IPS-15b (cell line): ENCODE measurements around the gene NAT14.

Experiments used
- H3K27me3 ChIP-seq: one replicate; pipeline ENCODE4 v1.6.1; 2013; ENCODE audit warnings: low read length; ENCODE audit not compliant: control insufficient read depth, insufficient read depth
- H3K36me3 ChIP-seq: one replicate; pipeline ENCODE4 v1.6.1; 2013; ENCODE audit warnings: low read length; ENCODE audit not compliant: control insufficient read depth, insufficient read depth
- H3K4me1 ChIP-seq: one replicate; pipeline ENCODE4 v1.6.1; 2013; ENCODE audit warnings: mild to moderate bottlenecking, low read length; ENCODE audit not compliant: control insufficient read depth, insufficient read depth
- H3K4me3 ChIP-seq: one replicate; pipeline ENCODE4 v1.5.1; 2013; ENCODE audit warnings: low read depth, low read length
- H3K9ac ChIP-seq: one replicate; pipeline ENCODE4 v1.6.1; 2013; ENCODE audit warnings: low read depth, mild to moderate bottlenecking, low read length
- H3K9me3 ChIP-seq: one replicate; pipeline ENCODE4 v1.6.1; 2013; ENCODE audit warnings: mild to moderate bottlenecking, low read length; ENCODE audit not compliant: control insufficient read depth, insufficient read depth

Gene NAT14, protein sequence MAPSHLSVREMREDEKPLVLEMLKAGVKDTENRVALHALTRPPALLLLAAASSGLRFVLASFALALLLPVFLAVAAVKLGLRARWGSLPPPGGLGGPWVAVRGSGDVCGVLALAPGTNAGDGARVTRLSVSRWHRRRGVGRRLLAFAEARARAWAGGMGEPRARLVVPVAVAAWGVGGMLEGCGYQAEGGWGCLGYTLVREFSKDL

DNA sequence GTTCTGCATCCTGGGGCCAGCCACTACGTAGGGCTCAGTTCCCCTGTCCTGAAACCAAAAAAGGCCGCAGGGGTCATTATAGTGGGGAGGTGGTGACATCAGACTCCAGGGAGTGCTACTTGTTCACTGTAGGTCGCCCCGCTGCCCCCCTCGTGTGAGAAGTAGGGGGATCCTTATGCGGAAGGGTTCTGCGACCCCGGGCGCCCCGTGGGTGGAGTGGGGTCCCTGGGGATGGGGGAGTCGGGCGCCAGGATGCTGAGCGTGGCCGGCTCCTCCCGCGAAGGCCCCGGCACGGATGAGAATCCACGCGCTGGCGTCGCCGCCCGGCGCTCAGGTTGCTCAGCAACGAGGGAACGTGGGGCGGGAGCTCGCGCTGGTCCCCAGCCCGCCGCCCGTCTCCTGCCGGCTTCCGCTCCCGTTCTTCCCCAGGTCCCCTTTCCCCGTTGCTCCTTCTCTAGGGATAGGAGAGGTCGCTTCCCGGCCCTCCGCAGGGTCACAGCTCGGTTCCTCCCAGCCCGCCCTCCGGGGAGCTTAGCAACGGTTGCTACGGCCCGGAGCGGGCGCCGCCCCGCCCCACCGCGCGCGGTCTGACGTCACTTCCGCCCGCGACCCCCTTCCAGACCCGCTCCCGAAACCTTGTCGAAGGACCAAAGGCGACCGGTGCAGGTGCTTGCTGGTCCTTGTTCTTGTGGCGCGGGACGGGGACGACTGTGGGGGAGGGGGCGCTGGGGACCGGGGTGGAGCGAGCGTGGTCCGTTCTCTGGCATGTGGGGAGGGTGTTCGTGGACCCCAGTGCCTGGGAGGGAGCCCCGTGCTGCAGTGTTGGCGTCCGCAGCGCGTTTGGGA, at the start of gene NAT14:
TSS of gene NAT14 (plus strand) at position 596 of the 846 bp plus-strand sequence. CDS start 521 bp downstream, outside the sequence.
- Histone ChIP-seq H3K9ac (peak within 1 kb of the TSS; percentile 65), H3K9me3 (no peaks in the 10 kb centered on the region), H3K4me1 (peaks cover 19% of the 10 kb centered on the region), H3K27me3 (no peaks in the 10 kb centered on the region), H3K4me3 (peak within 1 kb of the TSS; percentile 75), H3K36me3 (peaks cover 8% of the 10 kb centered on the region)

DNA sequence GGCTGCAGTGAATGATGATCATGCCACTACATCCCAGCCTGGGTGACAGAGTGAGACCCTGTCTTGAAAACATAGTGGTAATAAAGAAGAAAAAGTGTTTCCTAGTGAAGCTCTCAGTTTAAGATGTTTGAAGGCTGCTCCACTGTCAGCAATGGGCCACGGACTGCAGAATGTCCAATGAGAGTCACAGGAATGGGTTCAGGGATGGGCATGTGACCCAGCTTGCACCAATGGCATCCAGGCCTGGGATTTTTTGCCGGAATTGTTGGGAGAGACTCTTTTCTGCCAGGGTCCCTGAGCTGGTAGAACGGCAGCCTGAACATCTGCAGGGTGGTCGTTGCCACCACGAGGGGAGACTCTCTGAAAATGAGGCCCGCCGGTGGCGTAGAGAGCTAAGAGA, 48.1 kb upstream of the NAT14 start:
- H3K9ac ChIP-seq = no peak overlapping the region
- H3K4me3 ChIP-seq = no peak overlapping the region
- peaks cover 37% of the 10 kb centered on the region for H3K27me3 ChIP-seq
- H3K4me1 ChIP-seq = peaks cover 6% of the 10 kb centered on the region
- no peaks in the 10 kb centered on the region for H3K36me3 ChIP-seq
- H3K9me3 ChIP-seq = no peaks in the 10 kb centered on the region

DNA sequence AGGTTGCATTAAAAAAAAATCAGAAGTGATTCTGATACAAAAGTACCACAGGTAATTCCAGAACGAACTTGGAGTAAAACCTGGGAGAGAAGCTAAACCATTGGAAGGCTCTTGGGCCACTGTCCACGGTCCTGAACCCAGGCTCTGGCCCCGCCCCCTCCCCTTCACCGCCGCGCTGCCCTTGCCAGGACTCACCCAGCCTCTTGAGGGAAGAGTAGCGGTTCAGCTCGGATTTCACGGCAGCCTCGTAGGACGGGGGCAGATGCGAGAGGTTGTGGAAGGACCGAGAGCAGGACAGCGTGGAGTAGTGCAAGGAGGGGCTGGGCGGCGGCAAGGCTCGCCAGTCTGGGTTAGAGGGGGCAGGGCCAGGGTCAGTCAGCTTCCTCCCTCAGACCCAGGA, 47.6 kb upstream of the NAT14 start:
- Histone ChIP-seq H3K4me3 (no peak overlapping the region), H3K36me3 (no peaks in the 10 kb centered on the region), H3K9me3 (no peaks in the 10 kb centered on the region), H3K27me3 (peaks cover 36% of the 10 kb centered on the region), H3K4me1 (peaks cover 6% of the 10 kb centered on the region), H3K9ac (no peak overlapping the region)

DNA sequence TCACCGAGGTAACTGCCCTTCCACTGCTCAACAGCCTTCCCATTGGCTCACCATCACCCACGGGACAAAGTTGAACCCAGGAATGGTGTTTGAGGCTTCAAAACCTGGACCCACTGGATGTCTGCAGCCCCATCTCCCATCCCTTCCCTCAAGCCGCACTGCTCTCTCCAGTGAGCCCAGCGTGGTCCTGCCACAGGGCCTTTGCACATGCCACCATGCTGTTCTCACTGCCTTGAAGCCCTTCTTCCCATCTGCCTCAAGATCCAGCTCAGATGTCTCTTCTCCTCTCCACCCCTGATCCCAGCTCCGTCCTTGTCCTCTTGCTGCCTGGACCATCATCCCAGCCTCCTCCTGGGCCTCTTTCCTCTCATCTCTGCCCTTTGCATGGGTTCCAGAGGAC, 45.9 kb upstream of the NAT14 start:
- Histone ChIP-seq H3K9me3 (no peaks in the 10 kb centered on the region), H3K27me3 (peaks cover 49% of the 10 kb centered on the region), H3K36me3 (no peaks in the 10 kb centered on the region), H3K4me3 (no peak overlapping the region), H3K9ac (no peak overlapping the region), H3K4me1 (peaks cover 6% of the 10 kb centered on the region)

DNA sequence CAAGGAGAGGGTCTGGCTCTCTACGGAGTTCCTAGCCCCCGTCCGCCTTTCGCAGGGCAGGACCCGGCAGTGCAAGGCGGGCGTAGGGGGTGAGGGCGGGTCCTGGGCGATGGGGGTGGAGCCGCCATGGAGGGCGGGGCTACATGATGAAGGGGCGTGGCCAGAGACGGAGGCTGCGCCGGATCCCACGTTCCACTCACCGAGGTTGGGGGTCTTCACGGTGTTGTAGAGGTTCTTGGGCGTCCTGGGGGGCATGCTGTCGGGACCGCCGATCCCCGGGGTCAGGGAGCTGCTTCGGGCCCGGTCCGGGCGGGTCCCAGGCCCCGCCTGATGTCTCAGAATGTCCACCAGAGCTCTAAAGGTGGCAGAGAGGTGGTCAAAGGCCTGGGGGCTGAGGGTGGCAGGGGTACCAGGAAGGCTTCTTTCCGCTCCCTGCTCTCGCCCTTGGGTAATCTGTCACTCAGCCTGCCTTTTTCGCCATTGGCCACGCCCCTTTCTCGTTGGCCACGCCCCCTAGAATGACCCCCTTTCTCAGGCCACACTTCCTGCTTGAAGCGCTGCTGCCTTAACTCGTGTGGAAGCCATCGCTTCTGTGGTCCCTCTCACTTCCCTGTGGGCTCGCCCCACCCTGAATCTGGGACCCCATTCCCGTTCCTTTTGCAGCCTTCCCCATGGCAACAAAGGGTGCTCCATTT, 44.4 kb upstream of the NAT14 start:
- H3K4me3 ChIP-seq = peak overlapping the region; percentile 77
- H3K9me3 ChIP-seq = no peaks in the 10 kb centered on the region
- peaks cover 64% of the 10 kb centered on the region for H3K27me3 ChIP-seq
- peaks cover 6% of the 10 kb centered on the region for H3K4me1 ChIP-seq
- H3K36me3 ChIP-seq = no peaks in the 10 kb centered on the region
- H3K9ac ChIP-seq = no peak overlapping the region

DNA sequence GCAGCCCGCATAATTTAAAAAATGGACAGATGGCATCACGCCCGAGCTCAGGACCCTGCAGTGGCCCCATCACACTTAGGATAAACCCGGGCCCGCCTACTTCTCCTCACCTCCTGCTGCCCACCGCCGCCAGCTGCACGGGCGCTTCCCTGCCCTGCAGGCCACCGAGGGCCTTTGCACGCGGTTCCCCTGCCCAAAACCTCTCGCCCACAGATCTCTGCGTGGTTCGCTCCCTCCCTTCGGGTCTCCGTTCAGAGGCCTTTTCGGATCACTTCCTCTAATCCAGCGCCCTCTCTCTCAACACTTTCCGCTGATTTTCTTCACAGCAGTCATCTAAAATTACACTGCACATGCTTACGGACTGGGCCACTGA, 43.7 kb upstream of the NAT14 start:
- H3K9me3 ChIP-seq = no peaks in the 10 kb centered on the region
- H3K4me1 ChIP-seq = peaks cover 6% of the 10 kb centered on the region
- peaks cover 69% of the 10 kb centered on the region for H3K27me3 ChIP-seq
- H3K9ac ChIP-seq = no peak overlapping the region
- H3K4me3 ChIP-seq = peak overlapping the region; percentile 77
- no peaks in the 10 kb centered on the region for H3K36me3 ChIP-seq

DNA sequence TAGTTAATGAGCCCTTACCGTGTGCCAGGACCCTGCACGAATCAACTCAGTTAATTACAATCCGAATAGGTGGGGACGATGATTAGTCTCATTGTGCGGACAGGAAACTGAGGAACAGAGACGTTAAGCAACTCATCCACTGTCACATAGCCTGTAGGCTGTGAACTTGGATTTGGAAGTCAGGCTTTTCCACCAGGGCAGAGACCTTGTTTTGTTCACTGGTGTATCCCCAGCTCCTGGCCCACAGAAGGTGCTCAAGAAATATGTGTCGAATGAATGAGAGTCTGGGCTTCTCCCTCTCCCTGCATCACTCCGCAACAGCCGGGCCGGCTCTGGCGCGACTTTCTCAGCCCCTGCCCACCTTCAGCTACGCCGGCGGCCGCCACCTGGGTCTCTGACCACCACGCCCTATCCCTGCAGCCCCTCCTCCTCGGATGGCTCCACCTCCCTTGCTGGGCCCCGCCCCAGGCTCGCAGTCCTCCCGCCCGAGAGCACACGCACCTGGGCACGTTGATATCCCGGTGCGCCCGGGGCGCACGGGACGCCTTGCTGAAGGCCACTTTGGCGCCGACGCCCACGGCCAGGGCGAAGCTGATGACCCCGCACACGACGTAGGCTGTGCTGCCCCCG, 43.2 kb upstream of the NAT14 start:
- peak overlapping the region; percentile 77 for H3K4me3 ChIP-seq
- H3K9me3 ChIP-seq = no peaks in the 10 kb centered on the region
- no peak overlapping the region for H3K9ac ChIP-seq
- H3K4me1 ChIP-seq = peaks cover 6% of the 10 kb centered on the region
- no peaks in the 10 kb centered on the region for H3K36me3 ChIP-seq
- H3K27me3 ChIP-seq = peaks cover 74% of the 10 kb centered on the region

DNA sequence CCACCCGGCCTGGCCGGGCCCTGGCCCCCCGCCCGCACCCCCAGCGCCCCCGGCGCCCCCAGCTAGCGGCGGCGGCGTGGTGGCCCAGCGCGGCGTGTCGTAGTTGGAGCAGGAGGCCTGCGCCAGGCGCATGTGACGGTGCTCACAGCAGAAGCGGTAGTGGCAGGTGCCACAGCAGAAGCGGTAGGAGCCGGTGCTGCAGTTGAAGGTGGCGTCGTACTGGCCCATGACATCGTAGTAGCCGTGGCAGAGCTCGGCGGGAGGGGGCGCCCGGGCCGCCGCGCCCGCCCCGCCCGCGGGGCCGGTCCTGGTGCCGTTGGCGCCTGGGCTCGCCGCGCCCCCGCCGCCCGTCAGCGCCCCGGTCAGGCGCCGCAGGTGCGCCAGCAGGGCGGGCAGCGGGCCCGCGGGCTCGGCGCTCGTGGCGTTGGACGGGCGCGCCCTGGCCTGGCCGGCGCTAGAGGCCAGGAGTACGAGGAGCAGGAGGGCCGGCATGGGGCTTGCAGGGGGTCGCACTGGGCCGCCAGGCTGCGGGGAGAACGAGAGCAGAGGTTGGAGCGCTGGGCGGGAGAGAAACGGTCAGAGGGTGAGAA, 42.5 kb upstream of the NAT14 start:
- H3K27me3 ChIP-seq = peaks cover 81% of the 10 kb centered on the region
- no peaks in the 10 kb centered on the region for H3K36me3 ChIP-seq
- H3K9ac ChIP-seq = no peak overlapping the region
- peaks cover 6% of the 10 kb centered on the region for H3K4me1 ChIP-seq
- H3K4me3 ChIP-seq = peak overlapping the region; percentile 49
- no peaks in the 10 kb centered on the region for H3K9me3 ChIP-seq

DNA sequence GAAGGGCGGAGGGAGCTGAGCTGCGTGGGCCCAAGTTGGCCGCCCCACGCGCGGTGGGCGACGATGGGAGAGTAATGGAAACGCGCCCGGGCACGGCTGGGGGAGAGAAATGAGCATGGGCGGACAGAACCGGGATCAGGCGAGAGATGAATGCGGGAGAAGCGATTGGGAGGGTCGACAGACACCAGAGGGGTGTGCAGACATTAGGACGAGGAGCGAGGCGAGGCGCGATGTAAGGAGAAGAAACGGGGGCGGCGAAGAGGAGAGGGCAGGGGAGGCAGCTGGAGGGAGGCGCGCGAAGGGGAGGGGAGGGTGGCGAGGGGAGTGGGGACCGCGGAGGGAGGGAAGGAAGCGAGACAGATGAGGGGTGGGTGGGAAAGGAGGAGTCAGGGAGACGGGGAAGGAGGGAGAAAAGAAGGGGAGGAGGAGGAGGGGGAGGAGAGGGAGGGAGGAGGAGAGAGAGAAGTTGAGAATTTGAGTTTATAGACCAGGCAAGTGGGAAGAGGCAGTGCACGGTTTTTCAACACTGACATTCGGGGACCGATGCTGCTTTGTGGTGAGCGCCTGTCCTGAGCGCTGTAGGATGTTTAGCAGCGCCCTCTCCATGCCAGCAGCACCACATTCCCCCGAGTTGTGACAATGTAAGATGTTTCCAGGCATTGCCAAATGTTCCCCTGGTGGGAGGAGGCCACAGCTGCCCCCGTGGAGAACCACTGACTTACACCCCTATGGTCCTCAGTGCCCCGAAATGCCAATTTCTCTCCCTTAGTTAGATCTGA, 41.8 kb upstream of the NAT14 start, which contains the start of gene SHISA7:
TSS of gene SHISA7 (minus strand) at position 256 of the 779 bp plus-strand sequence. CDS start 437 bp downstream, outside the sequence.
- H3K4me3 ChIP-seq = peak within 1 kb of the TSS; percentile 77
- H3K4me1 ChIP-seq = peaks cover 6% of the 10 kb centered on the region
- H3K27me3 ChIP-seq = peaks cover 86% of the 10 kb centered on the region

DNA sequence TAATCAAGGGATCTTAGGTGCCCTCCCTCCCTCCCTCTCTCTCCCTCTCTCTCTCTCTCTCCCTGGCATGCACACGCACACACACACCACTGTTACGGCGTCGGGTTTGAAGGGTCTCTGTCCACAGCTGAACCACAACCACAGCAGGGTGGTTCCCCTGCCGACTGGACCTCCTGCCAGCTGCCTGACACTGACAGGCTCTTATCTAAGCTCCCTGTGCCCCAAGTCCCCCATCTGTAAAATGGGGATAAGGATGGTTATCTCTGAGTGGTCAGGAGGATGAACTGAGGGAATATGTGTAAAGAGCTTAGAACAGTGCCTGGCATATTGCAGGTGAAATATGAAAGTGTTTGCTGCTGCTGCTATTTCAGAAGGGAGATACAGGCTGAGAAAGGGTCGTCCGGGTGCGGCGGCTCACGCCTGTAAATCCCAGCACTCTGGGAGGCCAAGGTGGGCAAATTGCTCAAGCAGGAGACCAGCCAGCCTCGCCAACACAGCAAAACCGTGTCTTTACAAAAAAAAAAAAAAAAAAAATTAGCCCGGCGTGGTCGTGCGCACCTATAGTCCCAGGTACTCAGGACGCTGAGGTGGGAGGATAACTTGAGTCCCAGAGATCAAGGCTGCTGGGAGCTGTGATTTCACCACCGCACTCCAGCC, 41.0 kb upstream of the NAT14 start:
- Histone ChIP-seq H3K9ac (no peak overlapping the region), H3K36me3 (no peaks in the 10 kb centered on the region)

More for the DNA sequence above, 41.8 kb upstream of the NAT14 start, which contains the start of gene SHISA7:
- Histone ChIP-seq H3K9me3 (no peaks in the 10 kb centered on the region), H3K36me3 (no peaks in the 10 kb centered on the region), H3K9ac (no peak within 1 kb of the TSS)

More for the DNA sequence above, 41.0 kb upstream of the NAT14 start:
- Histone ChIP-seq H3K27me3 (peaks cover 86% of the 10 kb centered on the region), H3K9me3 (no peaks in the 10 kb centered on the region), H3K4me1 (peaks cover 6% of the 10 kb centered on the region), H3K4me3 (peak overlapping the region; percentile 26)
